ENCODE data around the gene ANGPTL3.

Gene ANGPTL3

GRCh38 chr1:62628506-62628905 is 31.2 kb downstream of the ANGPTL3 start:
- no peak overlapping the region for H3K4me3 ChIP-seq (ENCODE audit: low read length)
- H3K9ac ChIP-seq (ENCODE audit: low read length), result no peak overlapping the region
- peaks cover 21% of the 10 kb centered on the region for H3K36me3 ChIP-seq (ENCODE audit: control insufficient read depth, low read depth, low read length)
- H3K27me3 ChIP-seq (ENCODE audit: control insufficient read depth, insufficient read depth, low read length), result no peaks in the 10 kb centered on the region
- H3K4me1 ChIP-seq (ENCODE audit: control insufficient read depth, low read depth, low read length), result no peaks in the 10 kb centered on the region
- H3K27ac ChIP-seq (ENCODE audit: low read length), result no peak overlapping the region
- H3K9me3 ChIP-seq (ENCODE audit: control insufficient read depth, low read depth, low read length), result no peaks in the 10 kb centered on the region

- Histone ChIP-seq H3K4me1 (ENCODE audit: control insufficient read depth, low read depth, low read length) (no peaks in the 10 kb centered on the region), H3K9ac (ENCODE audit: low read length) (no peak overlapping the region), H3K9me3 (ENCODE audit: control insufficient read depth, low read depth, low read length) (no peaks in the 10 kb centered on the region), H3K4me3 (ENCODE audit: low read length) (no peak overlapping the region), H3K36me3 (ENCODE audit: control insufficient read depth, low read depth, low read length) (peaks cover 15% of the 10 kb centered on the region), H3K27ac (ENCODE audit: low read length) (no peak overlapping the region), H3K27me3 (ENCODE audit: control insufficient read depth, insufficient read depth, low read length) (no peaks in the 10 kb centered on the region)
These were observed 40.2 kb downstream of the ANGPTL3 start for GRCh38 chr1:62637392-62638105.

- Histone ChIP-seq H3K36me3 (ENCODE audit: control insufficient read depth, low read depth, low read length) (peaks cover 27% of the 10 kb centered on the region), H3K9ac (ENCODE audit: low read length) (no peak overlapping the region), H3K4me1 (ENCODE audit: control insufficient read depth, low read depth, low read length) (no peaks in the 10 kb centered on the region), H3K4me3 (ENCODE audit: low read length) (no peak overlapping the region), H3K27ac (ENCODE audit: low read length) (no peak overlapping the region), H3K9me3 (ENCODE audit: control insufficient read depth, low read depth, low read length) (no peaks in the 10 kb centered on the region), H3K27me3 (ENCODE audit: control insufficient read depth, insufficient read depth, low read length) (no peaks in the 10 kb centered on the region)
These were observed 46.0 kb downstream of the ANGPTL3 start for GRCh38 chr1:62643283-62643682.

- Histone ChIP-seq H3K4me1 (ENCODE audit: control insufficient read depth, low read depth, low read length) (no peaks in the 10 kb centered on the region), H3K4me3 (ENCODE audit: low read length) (no peak overlapping the region), H3K9me3 (ENCODE audit: control insufficient read depth, low read depth, low read length) (no peaks in the 10 kb centered on the region), H3K27me3 (ENCODE audit: control insufficient read depth, insufficient read depth, low read length) (no peaks in the 10 kb centered on the region), H3K9ac (ENCODE audit: low read length) (no peak overlapping the region), H3K27ac (ENCODE audit: low read length) (no peak overlapping the region), H3K36me3 (ENCODE audit: control insufficient read depth, low read depth, low read length) (peaks cover 5% of the 10 kb centered on the region)
These were observed 55.1 kb downstream of the ANGPTL3 start for GRCh38 chr1:62652387-62652786.

GRCh38 chr1:62654744-62655143 is 57.4 kb downstream of the ANGPTL3 start:
- Histone ChIP-seq H3K9me3 (ENCODE audit: control insufficient read depth, low read depth, low read length) (no peaks in the 10 kb centered on the region), H3K4me3 (ENCODE audit: low read length) (no peak overlapping the region), H3K27ac (ENCODE audit: low read length) (no peak overlapping the region), H3K36me3 (ENCODE audit: control insufficient read depth, low read depth, low read length) (peaks cover 5% of the 10 kb centered on the region), H3K27me3 (ENCODE audit: control insufficient read depth, insufficient read depth, low read length) (no peaks in the 10 kb centered on the region), H3K9ac (ENCODE audit: low read length) (no peak overlapping the region), H3K4me1 (ENCODE audit: control insufficient read depth, low read depth, low read length) (no peaks in the 10 kb centered on the region)

Measured in iPS-18a (cell line).